GM12875 (cell line): Measurements from ENCODE around the gene EAF1.

Experiments
- H3K4me3 ChIP-seq: one replicate; pipeline ENCODE4 v1.5.1; 2011; ENCODE audit warnings: low read depth, low read length, control low read depth
- TF ChIP-seq, protein P1 (sequence below): IDR thresholded peaks from 2 replicates; pipeline ENCODE4 v1.5.1; 2011; ENCODE audit warnings: low read depth, mild to moderate bottlenecking, control low read depth, inconsistent platforms, low read length, moderate library complexity, borderline replicate concordance; ENCODE audit not compliant: insufficient read depth

Gene EAF1

DNA sequence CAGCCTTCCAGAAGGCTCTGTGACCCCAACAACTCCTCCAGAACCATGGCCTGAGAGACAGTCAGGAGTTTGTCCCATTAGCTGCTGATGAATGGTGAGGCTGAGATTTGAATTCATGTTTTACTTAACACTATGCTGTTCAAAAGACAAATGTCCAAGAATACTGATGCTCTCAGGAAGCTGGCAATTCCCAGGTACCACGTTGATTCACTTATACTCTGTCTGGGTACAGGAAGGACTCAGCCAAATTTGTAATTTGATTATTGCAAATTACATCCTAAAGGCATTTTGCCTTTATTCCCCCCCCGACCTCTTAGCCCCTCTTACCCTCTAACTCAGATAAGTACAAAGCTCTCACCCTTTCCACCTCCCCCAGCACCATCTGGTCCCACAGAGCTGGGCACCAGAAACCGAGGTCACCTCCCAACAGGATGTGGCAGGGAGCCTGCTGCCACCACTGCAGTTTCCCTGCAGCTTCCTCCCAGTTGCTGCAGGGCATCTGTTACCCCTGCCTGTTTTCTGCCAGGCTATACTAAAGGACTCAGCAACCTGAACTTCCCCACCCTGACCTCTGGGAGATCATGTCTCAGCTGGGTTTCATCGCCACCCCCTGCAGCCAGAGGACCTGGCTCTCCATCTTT, 33.6 kb downstream of the EAF1 start:
- TF ChIP-seq, protein P1, sequence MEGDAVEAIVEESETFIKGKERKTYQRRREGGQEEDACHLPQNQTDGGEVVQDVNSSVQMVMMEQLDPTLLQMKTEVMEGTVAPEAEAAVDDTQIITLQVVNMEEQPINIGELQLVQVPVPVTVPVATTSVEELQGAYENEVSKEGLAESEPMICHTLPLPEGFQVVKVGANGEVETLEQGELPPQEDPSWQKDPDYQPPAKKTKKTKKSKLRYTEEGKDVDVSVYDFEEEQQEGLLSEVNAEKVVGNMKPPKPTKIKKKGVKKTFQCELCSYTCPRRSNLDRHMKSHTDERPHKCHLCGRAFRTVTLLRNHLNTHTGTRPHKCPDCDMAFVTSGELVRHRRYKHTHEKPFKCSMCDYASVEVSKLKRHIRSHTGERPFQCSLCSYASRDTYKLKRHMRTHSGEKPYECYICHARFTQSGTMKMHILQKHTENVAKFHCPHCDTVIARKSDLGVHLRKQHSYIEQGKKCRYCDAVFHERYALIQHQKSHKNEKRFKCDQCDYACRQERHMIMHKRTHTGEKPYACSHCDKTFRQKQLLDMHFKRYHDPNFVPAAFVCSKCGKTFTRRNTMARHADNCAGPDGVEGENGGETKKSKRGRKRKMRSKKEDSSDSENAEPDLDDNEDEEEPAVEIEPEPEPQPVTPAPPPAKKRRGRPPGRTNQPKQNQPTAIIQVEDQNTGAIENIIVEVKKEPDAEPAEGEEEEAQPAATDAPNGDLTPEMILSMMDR: 0 out of 2 replicates have a peak, but pooled peaks have one; percentile 1

DNA sequence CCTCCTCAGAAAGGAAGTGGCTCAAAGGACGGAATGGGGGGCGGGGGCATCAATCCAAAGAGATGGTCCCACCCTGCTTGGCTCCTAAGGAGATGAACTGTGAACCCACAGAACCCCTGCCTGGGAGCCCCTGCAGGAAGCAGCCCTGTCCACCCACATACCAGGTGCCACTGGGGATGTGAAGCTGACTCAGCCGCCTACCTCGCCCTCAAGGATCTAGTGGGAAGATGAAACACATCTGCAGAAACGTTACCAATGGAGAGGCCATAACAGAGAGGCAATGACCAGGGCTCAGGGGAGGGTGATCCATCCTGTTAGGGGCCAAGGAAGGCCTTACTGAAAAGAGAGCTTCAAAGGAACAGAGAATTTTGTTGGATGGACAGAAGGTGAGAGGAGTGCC, 35.1 kb downstream of the EAF1 start:
- TF ChIP-seq, protein P1: no peak
- no peak overlapping the region for H3K4me3 ChIP-seq

More for the DNA sequence above, 33.6 kb downstream of the EAF1 start:
- no peak overlapping the region for H3K4me3 ChIP-seq

DNA sequence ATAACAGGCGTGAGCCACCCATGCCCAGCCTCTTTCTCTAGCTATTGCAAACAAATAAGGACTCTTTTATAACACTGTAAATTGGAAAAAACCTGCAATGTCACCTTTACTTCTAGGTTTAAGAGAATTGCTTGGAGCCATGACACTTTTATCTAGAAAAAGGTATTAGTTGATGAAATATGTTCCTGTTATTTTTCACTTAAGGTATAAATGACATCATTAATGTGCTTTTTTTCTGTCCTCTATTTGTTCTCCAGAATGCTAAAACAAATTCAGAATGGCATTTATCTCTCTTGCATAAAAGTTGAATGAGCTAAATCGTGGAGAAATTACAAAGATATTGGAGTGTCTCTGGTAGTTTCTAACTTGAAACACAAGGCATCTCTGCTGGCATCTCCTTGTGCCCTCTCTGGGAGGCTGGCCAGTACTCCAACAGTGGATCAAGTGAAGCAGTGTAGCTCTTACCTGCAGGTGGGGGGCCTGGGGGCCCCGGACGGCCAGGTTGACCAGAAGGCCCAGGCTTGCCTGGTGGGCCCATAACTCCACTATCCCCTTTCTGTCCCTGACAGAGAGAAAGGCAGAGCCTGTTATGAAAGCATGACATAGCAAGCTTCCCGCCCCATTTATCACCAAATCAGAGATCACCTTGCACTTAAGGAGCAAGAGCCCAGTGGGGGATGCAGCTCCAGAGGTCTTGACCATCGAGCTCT, 38.6 kb downstream of the EAF1 start:
- TF ChIP-seq, protein P1: no peak
- no peak overlapping the region for H3K4me3 ChIP-seq

DNA sequence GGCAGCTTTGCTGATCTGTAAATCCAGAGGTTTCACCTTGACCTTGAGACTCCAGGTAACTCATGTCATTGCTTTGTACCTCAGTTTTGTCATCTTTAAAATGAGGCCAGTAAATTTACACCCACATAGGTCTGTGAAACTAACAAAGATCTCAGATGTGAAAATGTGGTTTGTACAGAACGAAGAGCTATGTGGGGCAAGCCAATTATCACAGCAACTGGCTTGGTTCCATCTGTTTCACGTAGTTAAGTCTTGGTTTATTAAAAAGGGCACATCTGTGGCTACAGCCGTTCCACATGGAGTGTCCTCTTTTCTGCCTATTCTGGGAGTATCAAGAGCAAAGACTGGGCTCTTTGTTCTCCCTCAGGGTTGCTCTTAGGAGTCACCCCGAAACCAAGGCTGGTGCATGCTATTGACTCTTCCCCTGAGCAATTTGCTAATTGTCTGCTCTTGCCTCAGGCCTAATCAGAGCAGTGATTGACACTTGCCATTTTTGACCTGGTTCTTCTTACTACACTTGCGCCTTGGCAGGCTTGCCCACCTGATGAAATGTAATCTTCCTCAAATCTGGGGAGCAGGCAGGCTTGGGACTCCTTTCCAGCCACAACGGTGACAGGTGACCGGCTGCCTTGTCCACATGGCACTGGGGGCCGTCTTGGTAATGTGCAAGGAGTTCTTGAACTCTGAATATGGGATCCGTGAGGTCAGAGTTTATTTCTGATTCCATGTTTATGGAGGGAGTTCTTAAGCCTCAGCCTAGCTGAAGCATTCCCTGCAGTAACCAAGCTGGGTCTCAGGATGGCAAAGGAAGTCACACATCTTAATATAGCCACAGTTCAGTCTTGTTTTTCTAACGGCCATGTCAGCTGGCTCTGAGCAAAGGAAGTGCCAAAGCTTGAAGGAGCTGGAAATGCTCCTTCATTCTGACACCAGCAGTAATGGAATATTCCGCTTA, 40.1 kb downstream of the EAF1 start:
- H3K4me3 ChIP-seq: no peak overlapping the region
- TF ChIP-seq, protein P1: no peak

DNA sequence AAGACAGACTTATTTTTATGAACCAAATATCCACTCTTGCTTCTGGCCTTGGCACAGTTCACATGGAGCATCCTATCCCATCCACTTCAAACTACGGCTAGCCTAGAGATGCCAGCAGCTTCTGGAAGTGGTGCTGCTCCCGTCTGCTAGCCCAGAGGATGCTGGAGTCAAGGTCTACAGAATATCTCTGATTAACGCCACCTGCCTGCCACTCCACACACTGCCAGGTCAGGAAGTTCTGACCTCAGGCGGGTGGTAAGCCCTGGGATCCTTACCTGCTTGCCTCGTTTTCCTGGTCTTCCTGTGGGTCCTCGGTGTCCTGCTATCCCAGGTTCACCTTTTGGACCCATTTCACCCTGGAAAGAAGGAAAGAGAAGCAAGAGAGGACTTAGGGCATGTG, 42.9 kb downstream of the EAF1 start:
- TF ChIP-seq, protein P1: peak; percentile 39; the same call in 1 of the 2 replicates
- H3K4me3 ChIP-seq: no peak overlapping the region

DNA sequence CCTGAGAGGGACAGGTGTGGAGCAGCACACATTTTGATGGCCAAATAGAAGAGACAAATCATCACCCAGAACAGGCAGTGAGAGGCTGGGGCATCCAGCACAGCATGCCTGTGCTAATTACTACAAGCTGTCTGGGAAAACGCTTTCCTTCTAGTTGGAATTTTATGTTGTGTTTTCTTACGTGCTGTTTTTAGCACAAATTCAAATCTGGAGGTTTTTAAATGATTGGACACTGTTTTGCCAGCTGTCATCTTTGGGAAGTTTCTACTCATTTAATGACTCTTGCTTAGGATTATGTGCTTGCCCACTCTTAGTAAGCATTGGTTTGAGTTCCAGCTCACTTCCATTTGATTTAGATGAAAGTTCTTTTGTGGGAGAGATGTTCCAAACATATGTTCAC, 43.5 kb downstream of the EAF1 start:
- H3K4me3 ChIP-seq: no peak overlapping the region
- TF ChIP-seq, protein P1: no peak
